Measurements from ENCODE around the gene FRS3. TPM values are rescaled to one million over a fixed set of nuclear protein-coding genes. Genes with fewer than 3 reads are reported as not detected.

The FRS3 gene
- total and polyA plus RNA-seq, 2 of the 13 experiments (the other 11 are each of a cell fraction or from before 2014, with no cell fraction given), result 3.0 to 7.4 TPM

GRCh38 chr6:41779788-41780550 is at the start of gene FRS3 (continued):
- TF ChIP-seq SYNCRIP (IDR thresholded peaks at IDR 0.05; ENCODE audit: insufficient read depth, low read depth, low read length) (no peak), SALL1 (CRISPR knock-in tag; IDR thresholded peaks at IDR 0.05) (peak; percentile 89), ARHGAP35 (CRISPR knock-in tag; IDR thresholded peaks at IDR 0.05; ENCODE audit: borderline replicate concordance) (peak; percentile 30), ZNF253 (CRISPR knock-in tag; IDR thresholded peaks at IDR 0.05; ENCODE audit: borderline replicate concordance) (no peak), SP140L (CRISPR knock-in tag; IDR thresholded peaks at IDR 0.05; ENCODE audit: borderline replicate concordance) (no peak), NFE2L2 (IDR thresholded peaks at IDR 0.05; ENCODE audit: low read length) (no peak), KDM5B (CRISPR knock-in tag; IDR thresholded peaks at IDR 0.05; ENCODE audit: borderline replicate concordance) (peak; percentile 82; the same call in 1 of the 2 replicates), BRF2 (CRISPR knock-in tag; IDR thresholded peaks at IDR 0.05) (no peak), GMEB2 (CRISPR knock-in tag; IDR thresholded peaks at IDR 0.05; ENCODE audit: low read depth) (peak; percentile 68; the same call in 1 of the 2 replicates), FOXP4 (CRISPR knock-in tag; IDR thresholded peaks at IDR 0.05) (peak; percentile 52), ZNF703 (CRISPR knock-in tag; IDR thresholded peaks at IDR 0.05; ENCODE audit: borderline replicate concordance) (no peak), ZSCAN5A (CRISPR knock-in tag; IDR thresholded peaks at IDR 0.05; ENCODE audit: borderline replicate concordance) (no peak), ZFP1 (CRISPR knock-in tag; IDR thresholded peaks at IDR 0.05) (peak; percentile 82; the same call in 1 of the 2 replicates), ZNF124 (CRISPR knock-in tag; IDR thresholded peaks at IDR 0.05) (peak; percentile 54; the same call in 1 of the 2 replicates), ZNF75D (CRISPR knock-in tag; IDR thresholded peaks at IDR 0.05; ENCODE audit: borderline replicate concordance) (no peak), MEIS2 (CRISPR knock-in tag; IDR thresholded peaks at IDR 0.05) (no peak), ZNF280D (CRISPR knock-in tag; IDR thresholded peaks at IDR 0.05) (peak; percentile 80), ZNF329 (CRISPR knock-in tag; IDR thresholded peaks at IDR 0.05; ENCODE audit: low read depth) (peak; percentile 68; the same call in 1 of the 2 replicates), ZNF556 (CRISPR knock-in tag; IDR thresholded peaks at IDR 0.05; ENCODE audit: borderline replicate concordance) (peak; percentile 94), ZNF558 (CRISPR knock-in tag; IDR thresholded peaks at IDR 0.05; ENCODE audit: borderline replicate concordance) (no peak)
